LNCAP (cell line): Measurements from ENCODE around the gene PITPNM1.

Source experiments
- CTCF ChIP-seq: fragments of 450-650 bp; IDR thresholded peaks from 2 replicates; pipeline ENCODE4 v1.5.1; 2017; ENCODE audit warnings: mild to moderate bottlenecking

Gene PITPNM1

GRCh38 chr11:67510023-67510345 is 4.8 kb upstream of the PITPNM1 start:
- no peak for TF ChIP-seq CTCF

- no peak for TF ChIP-seq CTCF
These were observed 3.4 kb upstream of the PITPNM1 start for GRCh38 chr11:67508486-67509121.

GRCh38 chr11:67507864-67508485 is 2.8 kb upstream of the PITPNM1 start, which contains the start of gene CDK2AP2:
Gene CDK2AP2, minus strand, starts transcription at chr11:67508162. Its CDS starts 80 bp downstream, at chr11:67508082.
- TF ChIP-seq CTCF = no peak

- TF ChIP-seq CTCF = no peak
These were observed 2.2 kb upstream of the PITPNM1 start for GRCh38 chr11:67507242-67507863.

- TF ChIP-seq CTCF = peak; percentile 43
These were observed 1.4 kb upstream of the PITPNM1 start for GRCh38 chr11:67506426-67507051.

- peak; percentile 99 for TF ChIP-seq CTCF
These were observed 638 bp upstream of the PITPNM1 start for GRCh38 chr11:67505605-67506396.
